Measurements from ENCODE around the gene TGFBR3.
A peak's percentile ranks its signal among the peaks of the same experiment; 100 is the strongest.

Gene TGFBR3

GRCh38 chr1:91885716-91886506 lies at the start of gene TGFBR3:
Gene TGFBR3, minus strand, starts transcription at chr1:91886151. Its CDS starts 24,620 bp downstream, at chr1:91861531.
- no peak for FAIRE-seq
- DNase-seq (ENCODE audit: insufficient read length, low spot score), result peak; percentile 74

- peak; percentile 14 for DNase-seq (ENCODE audit: insufficient read length, low spot score)
- FAIRE-seq, result peak; percentile 36
Observed at GRCh38 chr1:91929250-91929649, 43.3 kb upstream of the TGFBR3 start.

GRCh38 chr1:91928026-91928425 lies 42.1 kb upstream of the TGFBR3 start:
- FAIRE-seq (no peak), DNase-seq (ENCODE audit: insufficient read length, low spot score) (no peak)

GRCh38 chr1:91925644-91926435 lies 39.9 kb upstream of the TGFBR3 start:
- FAIRE-seq (no peak), DNase-seq (ENCODE audit: insufficient read length, low spot score) (no peak)

GRCh38 chr1:91924146-91924545 lies 38.2 kb upstream of the TGFBR3 start:
- FAIRE-seq (no peak), DNase-seq (ENCODE audit: insufficient read length, low spot score) (peak; percentile 14)

- no peak for DNase-seq (ENCODE audit: insufficient read length, low spot score)
Observed at GRCh38 chr1:91919962-91920361, 34.0 kb upstream of the TGFBR3 start.

GRCh38 chr1:91916811-91917460 lies 31.0 kb upstream of the TGFBR3 start:
- FAIRE-seq, result no peak
- no peak for DNase-seq (ENCODE audit: insufficient read length, low spot score)

More at GRCh38 chr1:91919962-91920361, 34.0 kb upstream of the TGFBR3 start:
- no peak for FAIRE-seq

- no peak for FAIRE-seq
Observed at GRCh38 chr1:91916046-91916445, 30.1 kb upstream of the TGFBR3 start.

GRCh38 chr1:91913018-91913417 lies 27.1 kb upstream of the TGFBR3 start:
- no peak for FAIRE-seq
- DNase-seq (ENCODE audit: insufficient read length, low spot score), result no peak

More at GRCh38 chr1:91916046-91916445, 30.1 kb upstream of the TGFBR3 start:
- DNase-seq (ENCODE audit: insufficient read length, low spot score), result no peak

GRCh38 chr1:91912266-91912665 lies 26.3 kb upstream of the TGFBR3 start:
- no peak for FAIRE-seq
- no peak for DNase-seq (ENCODE audit: insufficient read length, low spot score)

GRCh38 chr1:91901231-91901630 lies 15.3 kb upstream of the TGFBR3 start:
- DNase-seq (ENCODE audit: insufficient read length, low spot score) (no peak), FAIRE-seq (no peak)

- FAIRE-seq, result peak; percentile 38
- peak; percentile 78 for DNase-seq (ENCODE audit: insufficient read length, low spot score)
Observed at GRCh38 chr1:91900562-91900961, 14.6 kb upstream of the TGFBR3 start.

- no peak for FAIRE-seq
Observed at GRCh38 chr1:91897016-91897415, 11.1 kb upstream of the TGFBR3 start.

GRCh38 chr1:91895832-91896556 lies 10.0 kb upstream of the TGFBR3 start:
- FAIRE-seq (peak; percentile 16), DNase-seq (ENCODE audit: insufficient read length, low spot score) (no peak)

More at GRCh38 chr1:91897016-91897415, 11.1 kb upstream of the TGFBR3 start:
- no peak for DNase-seq (ENCODE audit: insufficient read length, low spot score)

GRCh38 chr1:91894036-91894761 lies 8.2 kb upstream of the TGFBR3 start:
- no peak for FAIRE-seq

GRCh38 chr1:91891969-91892368 lies 6.0 kb upstream of the TGFBR3 start:
- FAIRE-seq, result no peak
- no peak for DNase-seq (ENCODE audit: insufficient read length, low spot score)

More at GRCh38 chr1:91894036-91894761, 8.2 kb upstream of the TGFBR3 start:
- no peak for DNase-seq (ENCODE audit: insufficient read length, low spot score)

GRCh38 chr1:91891454-91891853 lies 5.5 kb upstream of the TGFBR3 start:
- DNase-seq (ENCODE audit: insufficient read length, low spot score) (no peak), FAIRE-seq (no peak)

GRCh38 chr1:91889717-91890459 lies 3.9 kb upstream of the TGFBR3 start:
- FAIRE-seq (no peak), DNase-seq (ENCODE audit: insufficient read length, low spot score) (no peak)

- FAIRE-seq (no peak), DNase-seq (ENCODE audit: insufficient read length, low spot score) (no peak)
Observed at GRCh38 chr1:91885213-91885715, 687 bp downstream of the TGFBR3 start.
